Endothelial cell of umbilical vein (primary cell): ENCODE results near the gene HOXA13. TPM values are rescaled to one million over a fixed set of nuclear protein-coding genes. Genes with fewer than 3 reads are reported as not detected.

Experiments
- BruUV-seq: library from RNA; stranded (reverse); fragments of 400-500 nt; replicated peaks from 2 replicates; lab custom pipeline; 2021; lab: Mats Ljungman, UMichigan
- CTCF ChIA-PET: fragments of 300-600, 350-600 bp; sonication (Branson Sonifier 250); formaldehyde crosslinking; loops from one replicate; lab custom pipeline; 2021; ENCODE audit warnings: antibody characterized with exemption, inconsistent platforms; lab: Charles Lee
- POLR2A ChIA-PET: fragments of 300-600, 350-600 bp; sonication (Branson Sonifier 250); formaldehyde crosslinking; loops from one replicate; lab custom pipeline; 2021; ENCODE audit warnings: antibody characterized with exemption, inconsistent platforms; lab: Charles Lee
- DNase-seq: peaks from one replicate; pipeline ENCODE4 v3.0.0-alpha.2; 2011; ENCODE audit warnings: low read depth, low spot score
- FAIRE-seq: peaks from 2 replicates; lab custom pipeline; 2011; peaks lifted over from hg19 to GRCh38; lab: Jason Lieb, UNC
- H2AFZ ChIP-seq: 2 replicates; pipeline ENCODE4 v1.6.0; 2012; ENCODE audit warnings: low read depth, low read length, control low read depth, inconsistent platforms
- H3K27ac ChIP-seq: 2 replicates; pipeline ENCODE4 v1.5.1; 2011; ENCODE audit warnings: low read depth, mild to moderate bottlenecking, control low read depth, low read length, moderate library complexity; ENCODE audit not compliant: insufficient read depth
- H3K27me3 ChIP-seq, 2 experiments: 2 replicates each; pipeline versions ENCODE4 v1.6.0 to v1.6.1; 2011; ENCODE audit warnings: low read length in 2 of 2, mixed read lengths in 1 of 2; ENCODE audit not compliant: control insufficient read depth in 2 of 2, insufficient read depth in 2 of 2
- H3K36me3 ChIP-seq, 2 experiments: 2 replicates in 1 of 2; 3 replicates in 1 of 2; pipeline ENCODE4 v1.5.1; 2011; ENCODE audit warnings: low read length in 2 of 2, mild to moderate bottlenecking in 1 of 2, moderate library complexity in 1 of 2; ENCODE audit not compliant: control insufficient read depth in 2 of 2, insufficient read depth in 2 of 2; ENCODE audit errors: extremely low read depth in 1 of 2
- H3K4me1 ChIP-seq: 3 replicates; pipeline ENCODE4 v1.5.1; 2011; ENCODE audit warnings: mild to moderate bottlenecking, low read length; ENCODE audit not compliant: control insufficient read depth, insufficient read depth; ENCODE audit errors: extremely low read depth
- H3K4me2 ChIP-seq: 2 replicates; pipeline ENCODE4 v1.6.1; 2011; ENCODE audit warnings: low read length, control low read depth, mixed read lengths; ENCODE audit not compliant: insufficient read depth
- H3K4me3 ChIP-seq, 3 experiments: fragments of 200-600 bp in 1 of 3; sonication (generic), shearing (Covaris generic) in 1 of 3; replicated peaks in 1 of 3; 2 replicates each; pipeline ENCODE4 v1.5.1; 2011 to 2016; ENCODE audit warnings: control low read depth in 3 of 3, low read length in 3 of 3, mild to moderate bottlenecking in 2 of 3, inconsistent platforms in 1 of 3, low read depth in 1 of 3, moderate library complexity in 1 of 3; ENCODE audit not compliant: insufficient read depth in 1 of 3
- H3K79me2 ChIP-seq: 2 replicates; pipeline ENCODE4 v1.6.0; 2012; ENCODE audit warnings: low read length, inconsistent platforms; ENCODE audit not compliant: control insufficient read depth, insufficient read depth
- H3K9ac ChIP-seq: replicated peaks from 2 replicates; pipeline ENCODE3; 2011; ENCODE audit warnings: low read length, control low read depth; ENCODE audit not compliant: insufficient read depth; ENCODE audit errors: extremely low read depth
- H3K9me1 ChIP-seq: replicated peaks from 3 replicates; pipeline ENCODE4 v1.6.0; 2011; ENCODE audit warnings: mild to moderate bottlenecking, low read length; ENCODE audit not compliant: control insufficient read depth, insufficient read depth; ENCODE audit errors: extremely low read depth
- H3K9me3 ChIP-seq: replicated peaks from 2 replicates; pipeline ENCODE4 v1.5.1; 2012; ENCODE audit warnings: low read length, inconsistent platforms; ENCODE audit not compliant: control insufficient read depth, insufficient read depth
- H4K20me1 ChIP-seq: replicated peaks from 2 replicates; pipeline ENCODE3; 2011; ENCODE audit warnings: mild to moderate bottlenecking, low read length; ENCODE audit not compliant: control insufficient read depth, insufficient read depth; ENCODE audit errors: extremely low read depth
- CTCF ChIP-seq, 2 donors: IDR thresholded peaks; 1 replicate in 1 of 2; 2 replicates in 1 of 2; pipeline ENCODE4 v1.5.1; 2011; ENCODE audit warnings: low read length in 2 of 2, mild to moderate bottlenecking in 2 of 2, moderate library complexity in 2 of 2, control low read depth in 1 of 2, inconsistent platforms in 1 of 2, low read depth in 1 of 2; ENCODE audit not compliant: insufficient read depth in 1 of 2; ENCODE audit errors: extremely low read depth in 1 of 2
- EZH2 ChIP-seq: IDR thresholded peaks from 2 replicates; pipeline ENCODE4 v1.6.1; 2012; ENCODE audit warnings: borderline replicate concordance, low read depth, mild to moderate bottlenecking, moderate library complexity, low read length, inconsistent platforms; ENCODE audit not compliant: severe bottlenecking
- FOS ChIP-seq: IDR thresholded peaks from 2 replicates; pipeline ENCODE4 v1.6.1; 2011; ENCODE audit warnings: mild to moderate bottlenecking, low read length, moderate library complexity, borderline replicate concordance; ENCODE audit not compliant: insufficient read depth
- GATA2 ChIP-seq: IDR thresholded peaks from 2 replicates; pipeline ENCODE4 v1.7.0; 2011; ENCODE audit warnings: low read depth, mild to moderate bottlenecking, moderate library complexity, mixed read lengths, low read length; ENCODE audit not compliant: insufficient read length, insufficient read depth
- JUN ChIP-seq: IDR thresholded peaks from 2 replicates; pipeline ENCODE4 v1.6.1; 2011; ENCODE audit warnings: borderline replicate concordance, low read depth; ENCODE audit not compliant: insufficient read length, insufficient read depth
- MAX ChIP-seq: IDR thresholded peaks from 2 replicates; pipeline ENCODE4 v1.6.1; 2011; ENCODE audit not compliant: insufficient read depth, insufficient read length
- MYC ChIP-seq: IDR thresholded peaks from one replicate; pipeline ENCODE4 v1.6.1; 2011; ENCODE audit warnings: mild to moderate bottlenecking, low read depth, low read length
- POLR2A ChIP-seq: IDR thresholded peaks from 2 replicates; pipeline ENCODE4 v1.6.1; 2012; ENCODE audit warnings: low read depth, mild to moderate bottlenecking, control low read depth, low read length
- POLR2AphosphoS5 ChIP-seq: IDR thresholded peaks from 2 replicates; pipeline ENCODE4 v1.6.1; 2012; ENCODE audit warnings: low read depth, mild to moderate bottlenecking, control low read depth, low read length, moderate library complexity; ENCODE audit not compliant: insufficient read depth
- dilution Hi-C: fragments of 300-500 bp; cut with MboI; formaldehyde crosslinking; loops from one replicate; pipeline ENCODE4 v1.15.0; 2019; ENCODE audit warnings: low sequenced_read_pairs; ENCODE audit not compliant: extremely low pct_ligation_motif_present
- intact Hi-C: fragments of 100-400 bp; cut with micrococcal nuclease; formaldehyde crosslinking; loops from one replicate; pipeline ENCODE4 v1.10.0; 2022
- polyA plus RNA-seq, 4 experiments: library from polyadenylated mRNA; depleted of rRNA in 3 of 4; stranded (reverse) in 3 of 4; unstranded in 1 of 4; fragments of >200 nt; gene quantifications; 2 replicates each; pipeline versions ENCODE4 v1.2.1 to v1.2.3, GENCODE V29; 2011 to 2012; ENCODE audit warnings: missing spikeins in 1 of 4
- total RNA-seq: library from RNA; stranded (reverse); gene quantifications from 2 replicates; pipeline ENCODE4 v1.2.3, GENCODE V29; 2021

The HOXA13 gene
- total and polyA plus RNA-seq, 2 donors (not counting 3 experiments of a cell fraction or from before 2014, with no cell fraction given): 0.22 TPM; not detected in 1

- H3K4me2 ChIP-seq: no peak overlapping the region
- BruUV-seq: no TSS peak
- H3K79me2 ChIP-seq: no peaks in the 10 kb centered on the region
- no peak overlapping the region for H3K27ac ChIP-seq
- H3K4me3 ChIP-seq: no peak overlapping the region
- no peak overlapping the region for H3K9ac ChIP-seq
- peaks cover 96 to 100% of the 10 kb centered on the region in 2 experiments for H3K27me3 ChIP-seq
- TF ChIP-seq EZH2: no peak
- no peak for TF ChIP-seq MAX
- TF ChIP-seq GATA2: no peak
- no peak for TF ChIP-seq FOS
- TF ChIP-seq POLR2A: no peak
- no peak for TF ChIP-seq JUN
- TF ChIP-seq POLR2AphosphoS5: no peak
- no peak for TF ChIP-seq MYC
- no peak for TF ChIP-seq CTCF (IDR thresholded peaks at IDR 0.05; ENCODE audit: extremely low read depth in 1 of 2, insufficient read depth in 1 of 2, low read depth in 1 of 2, low read length in 2 of 2)
- H3K9me1 ChIP-seq: no peaks in the 10 kb centered on the region
- H3K9me3 ChIP-seq: no peaks in the 10 kb centered on the region
- H3K36me3 ChIP-seq: no peaks in the 10 kb centered on the region
- H3K4me1 ChIP-seq: peaks cover 9% of the 10 kb centered on the region
- no peak for DNase-seq
- no peak for FAIRE-seq
- CTCF ChIA-PET: interaction anchor here (1.9 kb wide), 1 partner anchor 51 kb away, joined by 5 read pairs; no protein-coding TSS in a partner anchor
- dilution Hi-C loops: no loop called here
- H2AFZ ChIP-seq: no peak overlapping the region
- POLR2A ChIA-PET: no interaction called here
- H4K20me1 ChIP-seq: no peaks in the 10 kb centered on the region
- intact Hi-C loops: no loop called here
Measured at GRCh38 chr7:27247000-27247399, 47.1 kb upstream of the HOXA13 start.
